ENCODE measurements around the gene PTGS2.

DNA sequence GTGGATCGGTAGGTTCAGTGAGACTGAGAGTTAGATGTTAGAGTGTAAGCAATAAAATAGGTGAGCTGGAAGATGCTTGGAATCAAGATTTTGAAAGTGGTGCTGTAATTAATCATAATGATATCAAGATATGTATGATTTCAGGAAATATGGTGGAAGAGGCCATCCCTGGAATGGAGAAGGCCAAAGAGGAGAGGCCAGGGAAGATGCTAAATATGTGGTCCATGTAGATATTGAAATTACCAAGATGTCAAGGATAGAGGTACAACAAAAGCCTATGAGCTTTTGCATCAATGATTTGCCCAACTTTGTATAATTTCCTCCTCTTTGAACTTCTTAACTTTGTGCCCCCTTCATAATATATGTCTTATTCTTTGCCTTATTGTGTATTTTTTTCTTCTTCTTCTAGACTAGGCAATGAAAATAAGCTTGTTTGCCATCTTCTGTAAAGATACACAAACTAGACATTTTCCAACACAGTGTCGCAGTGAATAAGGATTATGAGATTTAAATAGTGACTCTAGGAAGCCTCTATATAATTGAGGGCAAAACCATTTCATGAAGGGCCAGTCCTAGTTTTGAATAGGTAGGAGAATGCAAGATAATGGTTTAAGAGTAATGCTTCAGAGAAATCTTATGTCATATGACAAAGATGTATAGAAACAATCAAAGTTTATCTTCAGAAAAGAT, 8.9 kb downstream of the PTGS2 start:
- TF ChIP-seq POLR2AphosphoS5 (IDR thresholded peaks at IDR 0.05) (no peak), EP300 (IDR thresholded peaks at IDR 0.05) (no peak), POLR2A (IDR thresholded peaks at IDR 0.05) (no peak)
- TF ChIP-seq, protein P1, sequence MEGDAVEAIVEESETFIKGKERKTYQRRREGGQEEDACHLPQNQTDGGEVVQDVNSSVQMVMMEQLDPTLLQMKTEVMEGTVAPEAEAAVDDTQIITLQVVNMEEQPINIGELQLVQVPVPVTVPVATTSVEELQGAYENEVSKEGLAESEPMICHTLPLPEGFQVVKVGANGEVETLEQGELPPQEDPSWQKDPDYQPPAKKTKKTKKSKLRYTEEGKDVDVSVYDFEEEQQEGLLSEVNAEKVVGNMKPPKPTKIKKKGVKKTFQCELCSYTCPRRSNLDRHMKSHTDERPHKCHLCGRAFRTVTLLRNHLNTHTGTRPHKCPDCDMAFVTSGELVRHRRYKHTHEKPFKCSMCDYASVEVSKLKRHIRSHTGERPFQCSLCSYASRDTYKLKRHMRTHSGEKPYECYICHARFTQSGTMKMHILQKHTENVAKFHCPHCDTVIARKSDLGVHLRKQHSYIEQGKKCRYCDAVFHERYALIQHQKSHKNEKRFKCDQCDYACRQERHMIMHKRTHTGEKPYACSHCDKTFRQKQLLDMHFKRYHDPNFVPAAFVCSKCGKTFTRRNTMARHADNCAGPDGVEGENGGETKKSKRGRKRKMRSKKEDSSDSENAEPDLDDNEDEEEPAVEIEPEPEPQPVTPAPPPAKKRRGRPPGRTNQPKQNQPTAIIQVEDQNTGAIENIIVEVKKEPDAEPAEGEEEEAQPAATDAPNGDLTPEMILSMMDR (IDR thresholded peaks at IDR 0.05): no peak
